GM12878 (cell line): ENCODE results near the gene KCNJ18. TPM values are rescaled to one million over a fixed set of nuclear protein-coding genes. Genes with fewer than 3 reads are reported as not detected.
"Not testable (repeated sequence)": the region's sequence is repeated elsewhere in the genome, so short reads cannot be mapped to it uniquely, and the experiment has no call there.

Source experiments
- ATAC-seq: fragments of 200-7000 bp; cut with Tn5 transposase; 3 replicates; pipeline ENCODE4 v1.9.1; 2020; ENCODE audit warnings: mild to moderate bottlenecking, moderate library complexity
- BruUV-seq: library from RNA; stranded (reverse); fragments of 400-500 nt; replicated peaks from 2 replicates; lab custom pipeline; 2021; lab: Mats Ljungman, UMichigan
- CTCF ChIA-PET: fragments of 300-600 bp; sonication (Branson Sonifier 250); formaldehyde crosslinking; extraction: SDS; loops from one replicate; lab custom pipeline; 2021; ENCODE audit warnings: inconsistent platforms; lab: Yijun Ruan, JAX
- POLR2A ChIA-PET: fragments of 350-600 bp; formaldehyde crosslinking; extraction: SDS; loops from one replicate; lab custom pipeline; 2021; ENCODE audit warnings: inconsistent platforms; lab: Charles Lee
- RAD21 ChIA-PET: fragments of 300-600 bp; sonication (Branson Sonifier 250); formaldehyde crosslinking; loops from one replicate; lab custom pipeline; 2023; ENCODE audit warnings: antibody characterized with exemption; ENCODE audit not compliant: unreplicated experiment; lab: Charles Lee
- SMC1A ChIA-PET: fragments of 300-600 bp; sonication (Branson Sonifier 250); formaldehyde crosslinking; loops from one replicate; lab custom pipeline; 2023; ENCODE audit not compliant: unreplicated experiment, uncharacterized antibody; lab: Charles Lee
- DNase-seq: peaks from one replicate; pipeline ENCODE4 v3.0.0-alpha.2; 2011; ENCODE audit warnings: low read depth, low spot score
- FAIRE-seq: peaks from 3 replicates; lab custom pipeline; 2011; peaks lifted over from hg19 to GRCh38; lab: Jason Lieb, UNC
- H2AFZ ChIP-seq: 2 replicates; pipeline ENCODE4 v1.6.0; 2011; ENCODE audit warnings: low read depth, low read length, control low read depth; ENCODE audit not compliant: control insufficient read depth
- H3K27ac ChIP-seq: 2 replicates; pipeline ENCODE4 v1.5.1; 2011; ENCODE audit warnings: control low read depth; ENCODE audit not compliant: control insufficient read depth, insufficient read depth
- H3K27me3 ChIP-seq, 2 experiments: replicated peaks in 1 of 2; 2 replicates each; pipeline versions ENCODE4 v1.6.0 to v1.6.1; 2011; ENCODE audit warnings: low read length in 1 of 2; ENCODE audit not compliant: control insufficient read depth in 2 of 2, insufficient read depth in 2 of 2
- H3K36me3 ChIP-seq, 2 experiments: 2 replicates each; pipeline ENCODE4 v1.5.1; 2011; ENCODE audit warnings: low read length in 1 of 2; ENCODE audit not compliant: control insufficient read depth in 2 of 2, insufficient read depth in 2 of 2
- H3K4me1 ChIP-seq: 2 replicates; pipeline ENCODE4 v1.6.1; 2011; ENCODE audit warnings: mild to moderate bottlenecking, low read length, moderate library complexity, mixed read lengths; ENCODE audit not compliant: control insufficient read depth, insufficient read depth
- H3K4me2 ChIP-seq: 2 replicates; pipeline ENCODE4 v1.6.0; 2011; ENCODE audit warnings: control low read depth; ENCODE audit not compliant: control insufficient read depth, insufficient read depth
- H3K4me3 ChIP-seq: fragments of 200-600 bp; sonication (generic); 2 replicates; pipeline ENCODE4 v1.5.1; 2016
- H3K79me2 ChIP-seq: 2 replicates; pipeline ENCODE4 v1.6.0; 2011; ENCODE audit warnings: low read length; ENCODE audit not compliant: control insufficient read depth, insufficient read depth
- H3K9ac ChIP-seq: 2 replicates; pipeline ENCODE4 v1.8.0; 2011; ENCODE audit warnings: low read length, control low read depth, mixed read lengths; ENCODE audit not compliant: control insufficient read depth, insufficient read depth
- H3K9me3 ChIP-seq: replicated peaks from 3 replicates; pipeline ENCODE4 v1.5.1; 2011; ENCODE audit warnings: mild to moderate bottlenecking, low read length; ENCODE audit not compliant: control insufficient read depth, insufficient read depth
- H4K20me1 ChIP-seq: 2 replicates; pipeline ENCODE4 v1.6.0; 2011; ENCODE audit not compliant: control insufficient read depth, insufficient read depth
- WGBS: methylation state at CpG from one replicate; pipeline ENCODE4 v1.1.6; 2016; ENCODE audit warnings: low lambda C conversion rate; ENCODE audit not compliant: insufficient replicate concordance, insufficient coverage; ENCODE audit errors: missing lambda C conversion rate; 5-methylcytosine and 5-hydroxymethylcytosine counted together
- in situ Hi-C: fragments of 300-500 bp; cut with MboI; formaldehyde crosslinking; loops from 9 replicates; pipeline ENCODE4 v1.14.3; 2018; ENCODE audit warnings: mixed read lengths
- intact Hi-C: fragments of 100-400 bp; cut with micrococcal nuclease; formaldehyde crosslinking; loops from one replicate; pipeline ENCODE4 v1.14.2; 2022; ENCODE audit not compliant: unreplicated experiment
- polyA plus RNA-seq, 11 experiments: library from polyadenylated mRNA; depleted of rRNA in 4 of 11; unstranded in 6 of 11; stranded (reverse) in 5 of 11; fragments of >200 nt; fragmentation: Nextera tagmentation in 4 of 11; fragmentation: Illumina TruSeq in 1 of 11; extraction: Ambion mirVana in 4 of 11; extraction: Trizol in 1 of 11; gene quantifications; 1 replicate in 1 of 11; 2 replicates in 10 of 11; pipeline versions ENCODE4 v1.2.1 to v1.2.3, GENCODE V29; 2011 to 2016; ENCODE audit warnings: inconsistent platforms in 2 of 11, missing spikeins in 2 of 11, low read depth in 1 of 11
- total RNA-seq, 4 experiments: library from RNA; depleted of rRNA in 3 of 4; stranded (reverse); fragments of >200 nt in 3 of 4; fragmentation: Illumina TruSeq in 1 of 4; extraction: Trizol in 1 of 4; gene quantifications; 2 replicates each; pipeline versions ENCODE4 v1.2.1 to v1.2.3, GENCODE V29; 2013 to 2021

KCNJ18 gene
- total and polyA plus RNA-seq, 10 of the 15 experiments (the other 5 are each of a cell fraction or from before 2014, with no cell fraction given), result not detected

- RAD21 ChIA-PET, H3K4me3 ChIP-seq, H4K20me1 ChIP-seq, H3K4me1 ChIP-seq, CTCF ChIA-PET, H3K36me3 ChIP-seq, H3K9ac ChIP-seq, H3K9me3 ChIP-seq, in situ Hi-C loops, H3K4me2 ChIP-seq, H3K27ac ChIP-seq, intact Hi-C loops, H3K27me3 ChIP-seq, SMC1A ChIA-PET, ATAC-seq, DNase-seq, POLR2A ChIA-PET, FAIRE-seq, H2AFZ ChIP-seq, H3K79me2 ChIP-seq, BruUV-seq: not testable (repeated sequence)
- 16% methylated on average over 7 of the region's 7 CpGs for WGBS
Measured at GRCh38 chr17:21722268-21722667, 29.9 kb downstream of the KCNJ18 start.

- CTCF ChIA-PET, FAIRE-seq, H2AFZ ChIP-seq, H3K9ac ChIP-seq, in situ Hi-C loops, H3K27me3 ChIP-seq, ATAC-seq, RAD21 ChIA-PET, H3K79me2 ChIP-seq, H3K4me2 ChIP-seq, H3K36me3 ChIP-seq, H3K9me3 ChIP-seq, H3K4me3 ChIP-seq, BruUV-seq, DNase-seq, H3K27ac ChIP-seq, POLR2A ChIA-PET, SMC1A ChIA-PET, H4K20me1 ChIP-seq, intact Hi-C loops, H3K4me1 ChIP-seq: not testable (repeated sequence)
- 12% methylated on average over 5 of the region's 6 CpGs for WGBS
Measured at GRCh38 chr17:21724216-21725006, 32.1 kb downstream of the KCNJ18 start.

- ATAC-seq, H3K9ac ChIP-seq, H3K4me2 ChIP-seq, FAIRE-seq, H3K27ac ChIP-seq, H3K27me3 ChIP-seq, SMC1A ChIA-PET, H3K4me3 ChIP-seq, POLR2A ChIA-PET, CTCF ChIA-PET, H3K9me3 ChIP-seq, in situ Hi-C loops, intact Hi-C loops, H3K79me2 ChIP-seq, H4K20me1 ChIP-seq, H3K4me1 ChIP-seq, H2AFZ ChIP-seq, RAD21 ChIA-PET, H3K36me3 ChIP-seq, DNase-seq, BruUV-seq: not testable (repeated sequence)
- WGBS, result 26% methylated on average over 4 of the region's 5 CpGs
Measured at GRCh38 chr17:21731076-21731475, 38.8 kb downstream of the KCNJ18 start.

- H3K27me3 ChIP-seq, CTCF ChIA-PET, H3K27ac ChIP-seq, H2AFZ ChIP-seq, H3K9ac ChIP-seq, DNase-seq, intact Hi-C loops, POLR2A ChIA-PET, RAD21 ChIA-PET, H3K4me2 ChIP-seq, H3K36me3 ChIP-seq, FAIRE-seq, H3K4me1 ChIP-seq, SMC1A ChIA-PET, BruUV-seq, H4K20me1 ChIP-seq, H3K9me3 ChIP-seq, H3K79me2 ChIP-seq, in situ Hi-C loops, ATAC-seq, H3K4me3 ChIP-seq: not testable (repeated sequence)
- 3% methylated on average over 3 of the region's 3 CpGs for WGBS
Measured at GRCh38 chr17:21733931-21734330, 41.6 kb downstream of the KCNJ18 start.
